Central memory CD8-positive, alpha-beta T cell (primary cell): Measurements from ENCODE around the gene FANK1.
"Not testable (repeated sequence)": the region's sequence is repeated elsewhere in the genome, so short reads cannot be mapped to it uniquely, and the experiment has no call there.

Experiments used
- ATAC-seq: fragments of 150-1000 bp; cut with Tn5 transposase; replicated peaks from 2 replicates; pipeline ENCODE4 v1.10.0; 2022; ENCODE audit warnings: mild to moderate bottlenecking, moderate FRiP score, moderate number of reproducible peaks; ENCODE audit not compliant: poor library complexity, severe bottlenecking; ENCODE audit errors: extremely low read depth
- DNase-seq, 2 donors: peaks; one replicate each; pipeline ENCODE4 v3.0.0; 2021; ENCODE audit warnings: low spot score in 2 of 2
- H3K27ac Mint-ChIP-seq: one replicate; pipeline ENCODE4 v1.8.0; 2022; ENCODE audit warnings: low read depth, mild to moderate bottlenecking, moderate library complexity, mixed read lengths
- H3K27me3 Mint-ChIP-seq: one replicate; pipeline ENCODE4 v1.8.0; 2022; ENCODE audit warnings: mixed read lengths
- H3K36me3 Mint-ChIP-seq: one replicate; pipeline ENCODE4 v1.8.0; 2022; ENCODE audit warnings: mild to moderate bottlenecking, moderate library complexity, mixed read lengths; ENCODE audit not compliant: insufficient read depth
- H3K4me1 Mint-ChIP-seq: one replicate; pipeline ENCODE4 v1.8.0; 2022; ENCODE audit warnings: mixed read lengths
- H3K4me3 Mint-ChIP-seq: one replicate; pipeline ENCODE4 v1.8.0; 2022; ENCODE audit warnings: mild to moderate bottlenecking, moderate library complexity, mixed read lengths
- H3K9me3 Mint-ChIP-seq: one replicate; pipeline ENCODE4 v1.8.0; 2022; ENCODE audit warnings: mixed read lengths

Gene FANK1

DNA sequence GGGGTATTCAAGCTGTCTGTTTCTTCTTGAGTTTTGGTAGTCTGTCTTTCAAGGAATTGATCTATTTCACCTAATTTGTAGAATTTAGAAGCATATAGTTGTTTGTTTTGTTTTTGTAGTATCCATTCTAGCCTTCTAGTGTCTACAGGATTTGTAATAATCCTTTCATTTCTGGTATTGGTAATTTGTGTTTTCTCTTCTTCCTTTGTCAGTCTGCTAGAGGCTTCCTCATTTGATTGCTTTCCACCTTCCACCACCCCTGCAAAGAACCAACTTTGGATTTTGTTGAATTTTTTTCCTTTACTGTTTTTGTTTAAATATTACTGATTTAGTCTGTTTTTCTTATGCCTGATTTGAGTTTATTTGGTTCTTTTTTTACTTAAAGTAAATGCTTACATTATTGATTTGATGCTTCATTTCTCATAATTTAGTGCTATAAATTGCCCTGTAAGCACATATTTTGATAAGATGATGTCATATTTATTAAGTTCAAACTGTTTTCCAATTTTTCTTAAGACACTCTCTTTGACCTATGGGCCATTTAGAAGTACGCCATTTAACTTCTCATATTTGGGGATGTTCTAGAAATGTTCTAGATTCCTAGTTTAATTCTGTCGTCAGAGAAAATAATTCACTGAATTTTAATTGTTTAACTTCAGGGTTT lies 25.4 kb downstream of the FANK1 start:
- not testable (repeated sequence) for H3K4me1 Mint-ChIP-seq, H3K27me3 Mint-ChIP-seq, H3K36me3 Mint-ChIP-seq, H3K9me3 Mint-ChIP-seq, ATAC-seq, H3K27ac Mint-ChIP-seq, H3K4me3 Mint-ChIP-seq, DNase-seq

DNA sequence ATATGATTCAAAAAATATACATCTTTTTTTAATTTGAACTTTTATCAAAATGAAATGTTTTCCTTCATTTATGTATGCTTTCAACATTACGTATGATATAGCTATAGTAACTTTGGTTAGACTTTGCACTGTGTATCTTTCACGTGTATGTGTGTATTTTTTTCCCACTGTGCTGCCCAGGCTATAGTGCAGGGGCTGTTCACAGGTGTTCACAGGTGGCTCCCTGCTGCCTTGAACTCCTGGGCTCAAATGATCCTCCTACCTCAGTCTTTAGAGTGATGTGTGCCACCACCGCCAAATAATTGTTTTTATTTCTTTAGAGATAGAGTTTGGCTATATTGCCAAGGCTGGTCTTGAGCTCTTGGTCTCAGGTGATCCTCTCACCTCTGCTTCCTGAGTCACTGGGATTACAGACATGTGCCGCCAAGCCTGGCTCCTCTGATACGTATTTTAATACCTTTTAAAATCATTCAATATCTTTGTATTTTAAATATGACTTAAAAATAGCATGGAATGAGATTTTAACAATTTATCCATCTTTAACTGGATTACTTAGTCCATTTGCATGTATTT lies 29.0 kb downstream of the FANK1 start:
- Mint-ChIP-seq H3K4me3 (no peak overlapping the region), H3K4me1 (no peaks in the 10 kb centered on the region), H3K27me3 (peaks cover 11% of the 10 kb centered on the region), H3K9me3 (no peaks in the 10 kb centered on the region), H3K36me3 (no peaks in the 10 kb centered on the region), H3K27ac (no peak overlapping the region)
- ATAC-seq: no peak
- DNase-seq: no peak

DNA sequence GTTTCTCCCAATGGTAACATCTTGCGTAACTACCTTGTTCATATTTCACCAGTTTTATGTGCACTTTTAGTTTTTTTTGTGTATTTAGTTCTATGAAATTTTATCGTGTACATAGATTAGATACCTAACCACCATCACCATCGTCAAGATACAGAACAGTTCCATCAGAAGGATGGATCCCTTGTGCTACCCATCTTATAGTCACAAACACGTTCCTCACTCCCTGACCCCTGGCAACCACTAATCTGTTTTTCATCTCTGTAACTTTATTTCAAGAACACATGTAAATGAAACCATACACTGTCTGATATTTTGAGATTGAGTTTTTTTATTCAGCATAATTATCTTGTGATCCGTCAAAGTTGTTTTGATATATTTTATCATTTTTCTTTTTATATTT lies 29.9 kb downstream of the FANK1 start:
- Mint-ChIP-seq H3K27ac (no peak overlapping the region), H3K36me3 (no peaks in the 10 kb centered on the region), H3K4me1 (no peaks in the 10 kb centered on the region), H3K4me3 (no peak overlapping the region), H3K9me3 (no peaks in the 10 kb centered on the region), H3K27me3 (peaks cover 15% of the 10 kb centered on the region)
- DNase-seq (no peak), ATAC-seq (no peak)

DNA sequence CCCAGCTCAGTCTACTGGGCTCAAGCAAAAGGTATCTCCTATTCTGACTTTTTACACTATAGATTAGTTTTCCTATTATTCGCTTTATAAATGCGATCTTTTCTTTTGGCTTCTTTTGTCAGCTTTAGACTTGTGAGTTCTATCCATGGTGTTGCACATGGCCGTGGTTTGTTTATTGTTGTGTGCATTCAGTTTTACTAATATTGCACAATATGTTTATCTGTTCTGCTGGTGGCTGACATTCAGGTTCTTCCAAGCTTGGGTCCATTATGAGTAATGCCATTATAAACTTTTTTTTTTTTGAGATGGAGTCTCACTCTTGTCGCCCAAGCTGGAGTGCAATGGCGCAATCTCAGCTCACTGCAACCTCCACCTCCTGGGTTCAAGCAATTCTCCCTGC lies 30.9 kb downstream of the FANK1 start:
- not testable (repeated sequence) for DNase-seq, H3K27ac Mint-ChIP-seq, H3K4me1 Mint-ChIP-seq, ATAC-seq, H3K4me3 Mint-ChIP-seq, H3K9me3 Mint-ChIP-seq, H3K36me3 Mint-ChIP-seq
- peaks cover 25% of the 10 kb centered on the region for H3K27me3 Mint-ChIP-seq

DNA sequence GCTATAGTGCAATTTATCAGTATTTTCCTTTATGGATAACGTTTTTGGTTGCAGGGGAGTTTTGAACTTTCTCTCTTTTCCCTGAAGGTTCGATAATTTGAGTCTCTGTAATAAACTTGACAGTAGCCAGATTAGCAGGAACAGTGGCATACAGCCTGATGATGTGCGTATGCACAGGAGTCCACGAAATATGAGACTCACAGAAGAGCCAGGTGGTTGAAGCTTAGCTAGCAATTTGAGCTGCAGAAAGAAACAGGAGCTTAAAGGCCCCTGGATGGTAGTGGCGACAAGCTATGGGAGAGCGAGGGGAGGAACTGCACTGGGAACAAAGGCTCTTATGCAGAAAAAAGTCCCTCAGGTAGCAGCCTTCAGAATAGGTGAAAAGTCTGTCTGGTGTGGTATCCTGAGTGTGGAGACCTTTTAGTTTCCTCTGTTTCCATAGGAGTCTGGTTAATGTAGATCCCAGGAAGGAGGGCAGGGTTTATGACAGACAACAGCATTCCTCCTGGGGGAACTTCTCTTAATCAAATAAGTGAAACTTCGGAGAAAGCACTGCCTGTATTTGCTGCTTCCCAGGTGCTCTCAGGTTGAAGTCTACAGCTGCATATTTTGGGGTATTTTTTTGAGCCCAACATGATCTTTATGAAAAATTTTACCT lies 32.7 kb downstream of the FANK1 start:
- H3K9me3 Mint-ChIP-seq: no peaks in the 10 kb centered on the region
- DNase-seq: no peak
- H3K36me3 Mint-ChIP-seq: no peaks in the 10 kb centered on the region
- no peaks in the 10 kb centered on the region for H3K4me1 Mint-ChIP-seq
- H3K27me3 Mint-ChIP-seq: peaks cover 43% of the 10 kb centered on the region
- ATAC-seq: no peak
- no peak overlapping the region for H3K4me3 Mint-ChIP-seq
- H3K27ac Mint-ChIP-seq: no peak overlapping the region

DNA sequence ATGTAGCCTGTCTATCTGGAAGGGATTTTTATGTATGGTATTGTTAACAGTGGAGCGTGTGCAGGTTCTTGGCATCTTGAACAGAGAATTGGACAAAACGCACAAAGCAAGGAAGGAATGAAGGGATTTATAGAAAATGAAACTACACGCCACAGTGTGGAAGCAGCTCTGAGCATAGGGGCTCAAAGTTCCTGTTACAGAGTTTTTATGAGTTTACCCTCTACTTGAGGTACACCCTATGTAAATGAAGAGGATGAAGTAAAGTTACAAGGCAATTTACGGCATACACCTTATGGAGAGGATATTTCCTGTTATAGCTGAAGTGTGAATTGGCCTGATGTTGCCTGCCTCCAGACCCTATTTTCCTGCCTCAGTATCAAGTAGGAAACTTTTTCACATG lies 33.3 kb downstream of the FANK1 start:
- ATAC-seq (no peak), DNase-seq (no peak)
- Mint-ChIP-seq H3K27ac (no peak overlapping the region), H3K9me3 (no peaks in the 10 kb centered on the region), H3K4me1 (no peaks in the 10 kb centered on the region), H3K27me3 (peaks cover 49% of the 10 kb centered on the region), H3K36me3 (no peaks in the 10 kb centered on the region), H3K4me3 (no peak overlapping the region)

DNA sequence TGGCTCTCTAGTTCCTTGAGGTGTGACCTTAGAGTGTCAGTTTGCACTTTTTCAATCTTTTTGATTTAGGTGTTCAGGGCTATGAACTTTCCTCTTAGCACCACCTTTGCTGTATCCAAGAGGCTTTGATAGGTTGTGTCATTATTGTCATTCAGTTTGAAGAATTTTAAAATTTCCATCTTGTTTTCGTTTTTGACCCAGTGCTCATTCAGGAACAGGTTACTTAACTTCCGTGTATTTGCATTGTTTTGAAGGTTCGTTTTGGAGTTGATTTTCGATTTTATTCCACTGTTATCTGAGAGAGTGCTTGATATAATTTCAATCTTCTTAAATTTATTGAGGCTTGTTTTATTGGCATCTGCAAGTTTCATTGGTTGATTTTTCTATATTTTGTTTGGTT lies 37.3 kb downstream of the FANK1 start:
- peaks cover 72% of the 10 kb centered on the region for H3K27me3 Mint-ChIP-seq
- no peak overlapping the region for H3K27ac Mint-ChIP-seq
- no peak for DNase-seq
- no peaks in the 10 kb centered on the region for H3K9me3 Mint-ChIP-seq
- H3K36me3 Mint-ChIP-seq: no peaks in the 10 kb centered on the region
- no peak overlapping the region for H3K4me3 Mint-ChIP-seq
- no peak for ATAC-seq
- H3K4me1 Mint-ChIP-seq: no peaks in the 10 kb centered on the region

DNA sequence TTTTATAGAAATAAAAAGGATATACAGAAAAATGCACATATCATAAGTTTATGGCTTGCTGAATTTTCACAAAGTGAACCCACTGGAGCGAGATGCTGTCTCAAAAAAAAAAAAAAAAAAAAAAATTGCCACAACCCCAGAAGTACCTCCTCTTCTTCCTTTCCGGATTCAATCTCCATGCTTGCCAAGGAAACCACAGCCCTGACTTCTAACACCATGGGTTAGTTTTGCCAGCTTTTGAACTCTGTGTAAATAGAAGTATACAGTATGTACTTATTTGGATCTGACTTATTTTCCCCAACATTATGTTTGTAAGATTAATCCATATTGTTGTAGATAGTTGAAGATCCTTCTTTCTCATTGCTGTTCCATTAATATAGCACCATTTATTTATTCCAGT lies 40.0 kb downstream of the FANK1 start:
- no peak overlapping the region for H3K27ac Mint-ChIP-seq
- ATAC-seq (no peak), DNase-seq (no peak)
- H3K36me3 Mint-ChIP-seq: no peaks in the 10 kb centered on the region
- no peaks in the 10 kb centered on the region for H3K9me3 Mint-ChIP-seq
- H3K4me3 Mint-ChIP-seq: no peak overlapping the region
- no peaks in the 10 kb centered on the region for H3K4me1 Mint-ChIP-seq
- peaks cover 91% of the 10 kb centered on the region for H3K27me3 Mint-ChIP-seq

DNA sequence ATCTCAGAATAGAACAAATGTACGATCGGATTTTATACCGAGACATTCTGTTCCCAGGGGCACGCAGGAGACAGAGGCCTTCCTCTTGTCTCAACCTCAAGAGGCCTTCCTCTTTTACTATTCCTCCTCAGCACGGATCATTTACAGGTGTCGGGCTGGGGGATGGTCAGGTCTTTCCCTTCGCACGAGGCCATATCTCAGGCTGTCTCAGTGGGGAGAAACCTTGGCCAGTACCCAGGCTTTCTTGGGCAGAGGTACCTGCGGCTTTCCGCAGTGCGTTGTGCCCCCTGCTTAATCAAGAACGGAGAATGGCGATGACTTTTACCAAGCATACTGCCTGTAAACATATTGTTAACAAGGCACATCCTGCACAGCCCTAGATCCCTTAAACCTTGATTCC lies 44.2 kb downstream of the FANK1 start:
- Mint-ChIP-seq H3K9me3 (no peaks in the 10 kb centered on the region), H3K27me3 (peaks cover 62% of the 10 kb centered on the region), H3K36me3 (no peaks in the 10 kb centered on the region), H3K4me3 (no peak overlapping the region), H3K27ac (no peak overlapping the region), H3K4me1 (no peaks in the 10 kb centered on the region)
- DNase-seq (no peak), ATAC-seq (no peak)

DNA sequence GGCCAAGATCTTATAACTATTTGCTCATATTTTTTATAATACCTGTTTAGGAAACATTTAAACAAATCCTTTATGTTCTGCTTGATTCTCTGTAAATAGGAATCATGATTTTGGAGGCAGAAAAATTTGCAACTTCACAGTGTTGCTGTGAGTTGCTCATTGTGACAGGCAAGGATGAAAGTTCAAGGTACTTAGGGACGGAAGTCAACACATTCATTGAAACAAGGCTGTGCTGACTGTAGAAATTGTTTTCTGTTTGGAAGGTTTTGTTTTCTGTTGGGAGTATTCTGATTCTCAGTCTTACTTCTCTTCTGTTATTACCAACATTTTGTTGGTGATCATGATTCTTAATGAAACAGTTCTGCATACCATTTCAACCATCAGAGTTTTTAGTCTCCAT lies 54.9 kb downstream of the FANK1 start:
- H3K4me3 Mint-ChIP-seq: no peak overlapping the region
- H3K9me3 Mint-ChIP-seq: peaks cover 6% of the 10 kb centered on the region

DNA sequence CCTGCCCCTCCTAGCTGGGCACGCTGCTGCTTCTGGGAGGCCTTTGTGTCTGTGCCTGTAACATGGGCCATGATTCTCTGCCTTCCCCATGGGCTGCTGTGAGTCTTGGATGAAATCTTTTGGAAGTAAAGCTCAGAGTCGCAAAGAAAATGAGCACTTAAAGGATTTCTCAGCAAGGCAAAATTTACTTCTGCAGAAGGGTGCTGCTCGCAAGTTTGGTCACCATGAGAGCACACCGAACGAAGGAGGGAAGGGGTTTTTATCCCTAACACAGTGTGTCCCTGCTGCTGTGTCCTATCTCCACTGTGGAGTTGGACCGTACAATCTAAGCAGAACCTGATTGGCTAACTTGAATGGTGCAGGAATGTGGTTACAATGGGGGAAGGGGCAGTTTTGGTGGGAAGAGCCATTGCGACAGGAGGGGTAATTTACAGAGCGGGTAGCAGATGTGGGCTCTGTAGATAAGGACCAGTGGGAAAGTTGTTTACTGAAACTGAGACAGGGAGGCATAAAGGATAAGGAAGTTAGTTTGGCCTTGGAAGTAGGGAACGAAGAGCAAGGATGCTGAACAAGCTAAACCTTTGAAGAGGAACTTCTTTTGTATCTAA lies 57.5 kb downstream of the FANK1 start:
- ATAC-seq: no peak

More for the DNA sequence above, 54.9 kb downstream of the FANK1 start:
- Mint-ChIP-seq H3K27ac (no peak overlapping the region), H3K4me1 (no peaks in the 10 kb centered on the region), H3K36me3 (no peaks in the 10 kb centered on the region), H3K27me3 (no peaks in the 10 kb centered on the region)
- no peak for ATAC-seq
- DNase-seq: no peak

DNA sequence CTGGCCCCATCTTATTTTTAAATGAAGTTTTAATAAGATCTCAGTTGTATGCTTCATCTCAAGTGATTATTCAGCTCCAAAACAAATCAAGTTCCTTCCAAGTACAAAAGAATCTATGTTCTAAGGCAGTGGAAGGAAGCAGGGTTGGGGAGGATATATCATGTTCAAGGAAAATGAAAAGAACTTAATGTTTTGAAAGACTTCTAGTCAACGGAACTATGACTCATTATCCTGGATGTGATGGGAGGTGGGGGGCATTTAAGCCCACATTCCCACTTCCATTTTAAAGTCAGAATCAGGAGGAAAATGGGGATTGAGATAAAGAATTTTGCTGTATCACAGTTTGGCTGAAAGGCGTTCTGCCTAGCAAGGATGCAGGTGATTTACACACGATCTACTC lies 59.4 kb downstream of the FANK1 start:
- Mint-ChIP-seq H3K4me3 (no peak overlapping the region), H3K36me3 (no peaks in the 10 kb centered on the region), H3K27ac (no peak overlapping the region), H3K4me1 (no peaks in the 10 kb centered on the region), H3K27me3 (no peaks in the 10 kb centered on the region), H3K9me3 (peaks cover 6% of the 10 kb centered on the region)
- ATAC-seq (no peak), DNase-seq (no peak)

More for the DNA sequence above, 57.5 kb downstream of the FANK1 start:
- Mint-ChIP-seq H3K27me3 (no peaks in the 10 kb centered on the region), H3K27ac (no peak overlapping the region), H3K4me3 (no peak overlapping the region), H3K4me1 (no peaks in the 10 kb centered on the region), H3K36me3 (no peaks in the 10 kb centered on the region), H3K9me3 (peaks cover 6% of the 10 kb centered on the region)
- no peak for DNase-seq

DNA sequence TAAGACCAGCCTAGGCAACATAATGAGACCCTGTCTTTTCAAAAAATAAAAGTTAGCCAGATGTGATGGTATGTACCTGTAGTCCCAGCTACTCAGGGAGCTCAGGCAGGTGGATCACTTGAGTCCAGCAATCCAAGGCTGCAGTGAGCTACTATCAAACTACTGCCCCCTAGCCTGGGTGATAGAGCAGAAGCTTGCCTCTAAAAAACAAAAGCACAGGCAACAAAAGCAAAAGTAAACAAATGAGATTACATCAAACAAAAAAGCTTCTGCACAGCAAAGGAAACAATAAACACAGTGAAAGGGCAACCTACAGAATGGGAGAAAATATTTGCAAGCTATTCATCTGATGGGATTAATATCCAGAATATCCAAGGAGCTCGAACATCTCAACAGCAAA lies 65.4 kb downstream of the FANK1 start:
- Mint-ChIP-seq H3K36me3 (no peaks in the 10 kb centered on the region), H3K27ac (no peak overlapping the region), H3K4me3 (no peak overlapping the region), H3K4me1 (no peaks in the 10 kb centered on the region), H3K27me3 (no peaks in the 10 kb centered on the region), H3K9me3 (no peaks in the 10 kb centered on the region)
- DNase-seq (no peak), ATAC-seq (no peak)
